GM04503 (cell line): Measurements from ENCODE around the gene GPR142.

Source experiments
- DNase-seq: peaks from one replicate; pipeline ENCODE4 v3.0.0-alpha.2; 2012; ENCODE audit warnings: low read depth

GPR142 gene

GRCh38 chr17:74344658-74345057, 22.6 kb upstream of the GPR142 start:
- no peak for DNase-seq

GRCh38 chr17:74345433-74346241, 21.7 kb upstream of the GPR142 start:
- no peak for DNase-seq

- DNase-seq: no peak
Measured at GRCh38 chr17:74347646-74348045, 19.7 kb upstream of the GPR142 start.

GRCh38 chr17:74349120-74349519, 18.2 kb upstream of the GPR142 start:
- no peak for DNase-seq

- DNase-seq: no peak
Measured at GRCh38 chr17:74350486-74350885, 16.8 kb upstream of the GPR142 start.

GRCh38 chr17:74351552-74352210, 15.6 kb upstream of the GPR142 start:
- DNase-seq: no peak

- no peak for DNase-seq
Measured at GRCh38 chr17:74353446-74354060, 13.8 kb upstream of the GPR142 start.

- no peak for DNase-seq
Measured at GRCh38 chr17:74354123-74354522, 13.2 kb upstream of the GPR142 start.

GRCh38 chr17:74354561-74354960, 12.7 kb upstream of the GPR142 start:
- DNase-seq: no peak

- DNase-seq: no peak
Measured at GRCh38 chr17:74355065-74355464, 12.2 kb upstream of the GPR142 start.

GRCh38 chr17:74356646-74357465, 10.4 kb upstream of the GPR142 start:
- DNase-seq: no peak

GRCh38 chr17:74357466-74357809, 9.9 kb upstream of the GPR142 start:
- DNase-seq: no peak

GRCh38 chr17:74358697-74359096, 8.6 kb upstream of the GPR142 start:
- no peak for DNase-seq

- no peak for DNase-seq
Measured at GRCh38 chr17:74359916-74360315, 7.4 kb upstream of the GPR142 start.

- DNase-seq: no peak
Measured at GRCh38 chr17:74360899-74361229, 6.4 kb upstream of the GPR142 start.

GRCh38 chr17:74361230-74362068, 5.9 kb upstream of the GPR142 start, which contains the start of gene BTBD17:
Gene BTBD17, minus strand, starts transcription at chr17:74361868. Its CDS starts 49 bp downstream, at chr17:74361819.
- DNase-seq: no peak

- DNase-seq: no peak
Measured at GRCh38 chr17:74362069-74362405, 5.3 kb upstream of the GPR142 start.

- no peak for DNase-seq
Measured at GRCh38 chr17:74362810-74363498, 4.4 kb upstream of the GPR142 start.

GRCh38 chr17:74368341-74369081, 1.2 kb downstream of the GPR142 start:
- no peak for DNase-seq

GRCh38 chr17:74369221-74369620, 1.9 kb downstream of the GPR142 start:
- DNase-seq: no peak
